CD1c-positive myeloid dendritic cell (primary cell): ENCODE data around the gene THAP8.

Experiments used
- DNase-seq: peaks from one replicate; pipeline ENCODE4 v3.0.0-alpha.2; 2016; ENCODE audit errors: extremely low spot score

THAP8 gene

GRCh38 chr19:36054119-36054732, at the start of gene THAP8:
THAP8 (minus strand) TSS chr19:36054285; CDS start chr19:36054217, 68 bp downstream.
- DNase-seq, result peak; percentile 100

GRCh38 chr19:36103040-36103626, 49.0 kb upstream of the THAP8 start:
- no peak for DNase-seq

- no peak for DNase-seq
These were observed 47.7 kb upstream of the THAP8 start for GRCh38 chr19:36101550-36102327.

GRCh38 chr19:36100476-36100875, 46.4 kb upstream of the THAP8 start:
- no peak for DNase-seq

GRCh38 chr19:36099166-36099785, 45.2 kb upstream of the THAP8 start:
- no peak for DNase-seq

GRCh38 chr19:36097036-36097435, 43.0 kb upstream of the THAP8 start:
- DNase-seq, result no peak

- no peak for DNase-seq
These were observed 39.6 kb upstream of the THAP8 start for GRCh38 chr19:36093687-36094086.

GRCh38 chr19:36093146-36093662, 39.1 kb upstream of the THAP8 start:
- DNase-seq, result no peak

GRCh38 chr19:36092566-36092965, 38.5 kb upstream of the THAP8 start:
- no peak for DNase-seq

GRCh38 chr19:36090910-36091695, 37.0 kb upstream of the THAP8 start:
- no peak for DNase-seq

GRCh38 chr19:36089847-36090246, 35.8 kb upstream of the THAP8 start:
- no peak for DNase-seq

GRCh38 chr19:36086326-36086725, 32.2 kb upstream of the THAP8 start:
- no peak for DNase-seq

- no peak for DNase-seq
These were observed 30.3 kb upstream of the THAP8 start for GRCh38 chr19:36084231-36085009.

GRCh38 chr19:36082916-36083315, 28.8 kb upstream of the THAP8 start:
- no peak for DNase-seq

- no peak for DNase-seq
These were observed 27.8 kb upstream of the THAP8 start for GRCh38 chr19:36081894-36082293.

GRCh38 chr19:36081385-36081784, 27.3 kb upstream of the THAP8 start:
- DNase-seq, result no peak

- DNase-seq, result no peak
These were observed 25.4 kb upstream of the THAP8 start for GRCh38 chr19:36079389-36079945.

- no peak for DNase-seq
These were observed 19.2 kb upstream of the THAP8 start for GRCh38 chr19:36073121-36073876.

- DNase-seq, result no peak
These were observed 18.0 kb upstream of the THAP8 start for GRCh38 chr19:36072081-36072480.
